IMR-90 (cell line): ENCODE data around the gene CFAP221. TPM values are rescaled to one million over a fixed set of nuclear protein-coding genes. Genes with fewer than 3 reads are reported as not detected.

Experiments used
- ATAC-seq: fragments of 200-7000 bp; cut with Tn5 transposase; 2 replicates; pipeline ENCODE4 v1.9.1; 2020; ENCODE audit warnings: low read depth, mild to moderate bottlenecking, moderate library complexity
- BruUV-seq: library from RNA; stranded (reverse); fragments of 400-500 nt; replicated peaks from 2 replicates; lab custom pipeline; 2021; lab: Mats Ljungman, UMichigan
- CTCF ChIA-PET: fragments of 300-600 bp; formaldehyde crosslinking; extraction: SDS; loops from one replicate; lab custom pipeline; 2021; ENCODE audit warnings: antibody characterized with exemption; lab: Yijun Ruan, JAX
- POLR2A ChIA-PET: fragments of 300-600 bp; sonication (Branson Sonifier 250); formaldehyde crosslinking; loops from one replicate; lab custom pipeline; 2022; ENCODE audit warnings: antibody characterized with exemption; ENCODE audit not compliant: unreplicated experiment; lab: Charles Lee
- DNase-seq: peaks from one replicate; pipeline ENCODE4 v3.0.0; 2013
- H2AFZ ChIP-seq: replicated peaks from 2 replicates; pipeline ENCODE3; 2013; ENCODE audit warnings: low read length, mild to moderate bottlenecking; ENCODE audit not compliant: poor library complexity
- H2AK5ac ChIP-seq: 2 replicates; pipeline ENCODE4 v1.6.1; 2013; ENCODE audit warnings: low read depth, low read length, inconsistent platforms
- H2AK9ac ChIP-seq: replicated peaks from 2 replicates; pipeline ENCODE3; 2013; ENCODE audit warnings: mild to moderate bottlenecking, low read depth, low read length, moderate library complexity; ENCODE audit not compliant: poor library complexity
- H2BK120ac ChIP-seq: 2 replicates; pipeline ENCODE4 v1.6.1; 2013; ENCODE audit warnings: low read depth, low read length, inconsistent platforms
- H2BK15ac ChIP-seq: 3 replicates; pipeline ENCODE4 v1.6.1; 2013; ENCODE audit warnings: low read depth, low read length, inconsistent platforms
- H2BK20ac ChIP-seq: 2 replicates; pipeline ENCODE4 v1.6.1; 2013; ENCODE audit warnings: low read depth, mild to moderate bottlenecking, inconsistent platforms, low read length, moderate library complexity
- H2BK5ac ChIP-seq: 2 replicates; pipeline ENCODE4 v1.6.1; 2013; ENCODE audit warnings: mild to moderate bottlenecking, low read depth, low read length, inconsistent platforms; ENCODE audit not compliant: poor library complexity, severe bottlenecking
- H3K14ac ChIP-seq: replicated peaks from 2 replicates; pipeline ENCODE4 v1.6.1; 2013; ENCODE audit warnings: low read depth, low read length, inconsistent platforms
- H3K18ac ChIP-seq: 2 replicates; pipeline ENCODE4 v1.6.1; 2013; ENCODE audit warnings: low read depth, low read length, control low read depth
- H3K23ac ChIP-seq: 2 replicates; pipeline ENCODE4 v1.6.1; 2013; ENCODE audit warnings: low read depth, low read length, inconsistent platforms
- H3K27ac ChIP-seq: 2 replicates; pipeline ENCODE4 v1.5.1; 2013; ENCODE audit warnings: mild to moderate bottlenecking, control low read depth, low read length; ENCODE audit not compliant: insufficient read depth
- H3K27me3 ChIP-seq: 2 replicates; pipeline ENCODE4 v1.6.1; 2013; ENCODE audit warnings: low read length; ENCODE audit not compliant: control insufficient read depth, insufficient read depth
- H3K36me3 ChIP-seq: 2 replicates; pipeline ENCODE4 v1.6.1; 2013; ENCODE audit warnings: low read length, mixed read lengths; ENCODE audit not compliant: control insufficient read depth, insufficient read depth
- H3K4ac ChIP-seq: 2 replicates; pipeline ENCODE4 v1.6.1; 2013; ENCODE audit warnings: low read depth, low read length, inconsistent platforms
- H3K4me1 ChIP-seq: 2 replicates; pipeline ENCODE4 v1.6.1; 2013; ENCODE audit warnings: low read length, mixed read lengths; ENCODE audit not compliant: control insufficient read depth, insufficient read depth
- H3K4me2 ChIP-seq: 2 replicates; pipeline ENCODE4 v1.6.1; 2013; ENCODE audit warnings: low read depth, mild to moderate bottlenecking, control low read depth, low read length, moderate library complexity
- H3K4me3 ChIP-seq: 2 replicates; pipeline ENCODE4 v1.5.1; 2013; ENCODE audit warnings: low read depth, mild to moderate bottlenecking, control low read depth, low read length, moderate library complexity; ENCODE audit not compliant: insufficient read depth
- H3K56ac ChIP-seq: 2 replicates; pipeline ENCODE4 v1.6.1; 2013; ENCODE audit warnings: low read length, inconsistent platforms; ENCODE audit not compliant: insufficient read depth; ENCODE audit errors: extremely low read depth
- H3K79me1 ChIP-seq, 2 experiments: 2 replicates each; pipeline ENCODE4 v1.6.1; 2013; ENCODE audit warnings: low read length in 2 of 2, inconsistent platforms in 1 of 2, low read depth in 1 of 2
- H3K9ac ChIP-seq: 2 replicates; pipeline ENCODE4 v1.6.1; 2013; ENCODE audit warnings: low read depth, low read length, control low read depth
- H3K9me1 ChIP-seq: 2 replicates; pipeline ENCODE4 v1.6.1; 2013; ENCODE audit warnings: low read length, inconsistent platforms; ENCODE audit not compliant: insufficient read depth
- H3K9me3 ChIP-seq: 2 replicates; pipeline ENCODE4 v1.6.1; 2013; ENCODE audit warnings: low read length; ENCODE audit not compliant: control insufficient read depth, insufficient read depth
- H4K20me1 ChIP-seq: 2 replicates; pipeline ENCODE4 v1.6.1; 2013; ENCODE audit warnings: low read length, inconsistent platforms; ENCODE audit not compliant: insufficient read depth
- H4K5ac ChIP-seq: 2 replicates; pipeline ENCODE4 v1.6.1; 2013; ENCODE audit warnings: mild to moderate bottlenecking, low read depth, low read length, control low read depth
- H4K8ac ChIP-seq, 2 experiments: 2 replicates each; pipeline ENCODE4 v1.6.1; 2013; ENCODE audit warnings: low read depth in 2 of 2, low read length in 2 of 2, control low read depth in 1 of 2, inconsistent platforms in 1 of 2
- H4K91ac ChIP-seq: 2 replicates; pipeline ENCODE4 v1.6.1; 2013; ENCODE audit warnings: low read depth, low read length, inconsistent platforms; ENCODE audit not compliant: insufficient read depth
- CHD1 ChIP-seq: IDR thresholded peaks from 2 replicates; pipeline ENCODE4 v1.6.1; 2012; ENCODE audit warnings: low read depth, low read length, improper control_type of control experiment
- dilution Hi-C: fragments of 300-500 bp; cut with HindIII; formaldehyde crosslinking; loops from one replicate; pipeline ENCODE4 v1.14.3; 2018; ENCODE audit warnings: low sequenced_read_pairs; ENCODE audit not compliant: unreplicated experiment
- in situ Hi-C: fragments of 300-500 bp; cut with MboI; formaldehyde crosslinking; loops from 3 replicates; pipeline ENCODE4 v1.14.3; 2019; ENCODE audit warnings: low sequenced_read_pairs, inconsistent platforms, mixed read lengths
- intact Hi-C: fragments of 100-400 bp; cut with micrococcal nuclease; formaldehyde crosslinking; loops from 2 replicates; pipeline ENCODE4 v1.10.0; 2022
- polyA plus RNA-seq, 3 experiments: library from polyadenylated mRNA; depleted of rRNA; stranded (reverse); fragments of >200 nt; gene quantifications; 2 replicates each; pipeline ENCODE4 v1.2.3, GENCODE V29; 2012; ENCODE audit warnings: low replicate concordance in 1 of 3
- total RNA-seq: library from RNA; depleted of rRNA; stranded (reverse); fragments of >200 nt; gene quantifications from 2 replicates; pipeline ENCODE4 v1.2.3, GENCODE V29; 2012

Gene CFAP221
- total and polyA plus RNA-seq, 2 of the 4 experiments (the other 2 are of a cell fraction), result not detected

GRCh38 chr2:119537792-119538191 is 6.5 kb upstream of the CFAP221 start:
- no peak overlapping the region for H3K14ac ChIP-seq
- H3K9ac ChIP-seq, result no peak overlapping the region
- in situ Hi-C loops, result no loop called here
- no peak overlapping the region for H3K4ac ChIP-seq
- H4K20me1 ChIP-seq, result no peaks in the 10 kb centered on the region
- no peak overlapping the region for H4K91ac ChIP-seq
- no peak overlapping the region for H2BK120ac ChIP-seq
- H2BK20ac ChIP-seq, result no peak overlapping the region
- dilution Hi-C loops, result no loop called here
- H3K23ac ChIP-seq, result no peak overlapping the region
- intact Hi-C loops, result no loop called here
- no peak overlapping the region for H4K5ac ChIP-seq
- no peaks in the 10 kb centered on the region for H3K9me3 ChIP-seq
- H3K4me3 ChIP-seq, result no peak overlapping the region
- H3K27me3 ChIP-seq, result no peaks in the 10 kb centered on the region; the same call in 1 of the 2 replicates
- H3K56ac ChIP-seq, result no peak overlapping the region
- CTCF ChIA-PET, result no interaction called here
- DNase-seq (no peak), ATAC-seq (no peak)
- no peak overlapping the region for H3K27ac ChIP-seq
- no peak overlapping the region for H4K8ac ChIP-seq
- no peak overlapping the region for H2AK5ac ChIP-seq
- H2AFZ ChIP-seq, result no peak overlapping the region
- no peaks in the 10 kb centered on the region for H3K4me1 ChIP-seq
- no peaks in the 10 kb centered on the region for H3K36me3 ChIP-seq
- no peak overlapping the region for H2AK9ac ChIP-seq
- BruUV-seq, result no TSS peak
- TF ChIP-seq CHD1, result no peak
- H3K18ac ChIP-seq, result no peak overlapping the region
- no peak overlapping the region for H3K4me2 ChIP-seq
- no peaks in the 10 kb centered on the region for H3K79me1 ChIP-seq
- H2BK5ac ChIP-seq, result no peak overlapping the region
- POLR2A ChIA-PET, result no interaction called here
- no peak overlapping the region for H2BK15ac ChIP-seq
- no peaks in the 10 kb centered on the region for H3K9me1 ChIP-seq
